Progenitor cell of endocrine pancreas (in vitro differentiated cells): ENCODE data around the gene BCL2L12. TPM values are rescaled to one million over a fixed set of nuclear protein-coding genes. Genes with fewer than 3 reads are reported as not detected.

Source experiments
- DNase-seq: peaks from one replicate; pipeline ENCODE4 v3.0.0; 2021; ENCODE audit warnings: low spot score; ENCODE audit not compliant: unreplicated experiment
- H3K27ac Mint-ChIP-seq: 2 replicates; pipeline ENCODE4 v1.8.0; 2021; ENCODE audit warnings: mild to moderate bottlenecking, moderate library complexity, mixed read lengths
- H3K27me3 Mint-ChIP-seq: 2 replicates; pipeline ENCODE4 v1.8.0; 2021; ENCODE audit warnings: mixed read lengths
- H3K36me3 Mint-ChIP-seq: 2 replicates; pipeline ENCODE4 v1.8.0; 2022; ENCODE audit warnings: mixed read lengths; ENCODE audit not compliant: insufficient read depth
- H3K4me1 Mint-ChIP-seq: 2 replicates; pipeline ENCODE4 v1.8.0; 2021; ENCODE audit warnings: low read depth, mixed read lengths
- H3K4me3 Mint-ChIP-seq: 2 replicates; pipeline ENCODE4 v1.8.0; 2021; ENCODE audit warnings: low read depth, mild to moderate bottlenecking, moderate library complexity, mixed read lengths
- H3K9me3 Mint-ChIP-seq: 2 replicates; pipeline ENCODE4 v1.8.0; 2021; ENCODE audit warnings: low read depth, mixed read lengths
- total RNA-seq: library from RNA; stranded (reverse); gene quantifications from 2 replicates; pipeline ENCODE4 v1.2.1, GENCODE V29; 2021
- TF ChIP-seq, protein P1 (sequence below): fragments of 200-600 bp; sonication (generic); IDR thresholded peaks from one replicate; pipeline ENCODE4 v1.5.0; 2021; ENCODE audit warnings: antibody characterized with exemption, mild to moderate bottlenecking; ENCODE audit not compliant: unreplicated experiment

The BCL2L12 gene
- total RNA-seq, 1 donor from 2014 or later = 59.0 TPM

DNA sequence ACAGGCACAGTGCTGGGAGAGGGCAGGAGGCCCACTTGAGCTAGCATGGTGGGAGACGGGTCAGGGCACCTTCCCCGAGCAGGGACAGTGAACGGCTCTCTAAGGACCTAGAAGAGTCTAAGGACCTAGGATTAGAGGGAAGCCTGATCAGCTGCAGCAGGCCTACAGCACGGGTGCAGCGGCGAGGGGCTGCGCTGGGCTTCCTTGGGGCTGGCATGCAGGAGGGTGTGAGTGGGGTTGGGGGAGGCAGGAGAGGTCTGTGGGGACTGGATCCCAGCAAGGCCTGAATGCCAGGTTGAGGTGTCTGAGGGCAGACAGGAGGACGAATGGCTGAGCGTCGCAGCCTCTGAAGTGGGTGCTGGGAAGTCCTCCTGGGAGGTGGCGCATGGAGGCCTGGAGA, 20.1 kb upstream of the BCL2L12 start:
- DNase-seq = no peak
- Mint-ChIP-seq H3K36me3 (peaks cover 5% of the 10 kb centered on the region), H3K9me3 (no peaks in the 10 kb centered on the region), H3K4me3 (no peak overlapping the region), H3K27ac (peak overlapping the region; percentile 16), H3K27me3 (no peaks in the 10 kb centered on the region), H3K4me1 (peaks cover 24% of the 10 kb centered on the region)
- TF ChIP-seq, protein P1, sequence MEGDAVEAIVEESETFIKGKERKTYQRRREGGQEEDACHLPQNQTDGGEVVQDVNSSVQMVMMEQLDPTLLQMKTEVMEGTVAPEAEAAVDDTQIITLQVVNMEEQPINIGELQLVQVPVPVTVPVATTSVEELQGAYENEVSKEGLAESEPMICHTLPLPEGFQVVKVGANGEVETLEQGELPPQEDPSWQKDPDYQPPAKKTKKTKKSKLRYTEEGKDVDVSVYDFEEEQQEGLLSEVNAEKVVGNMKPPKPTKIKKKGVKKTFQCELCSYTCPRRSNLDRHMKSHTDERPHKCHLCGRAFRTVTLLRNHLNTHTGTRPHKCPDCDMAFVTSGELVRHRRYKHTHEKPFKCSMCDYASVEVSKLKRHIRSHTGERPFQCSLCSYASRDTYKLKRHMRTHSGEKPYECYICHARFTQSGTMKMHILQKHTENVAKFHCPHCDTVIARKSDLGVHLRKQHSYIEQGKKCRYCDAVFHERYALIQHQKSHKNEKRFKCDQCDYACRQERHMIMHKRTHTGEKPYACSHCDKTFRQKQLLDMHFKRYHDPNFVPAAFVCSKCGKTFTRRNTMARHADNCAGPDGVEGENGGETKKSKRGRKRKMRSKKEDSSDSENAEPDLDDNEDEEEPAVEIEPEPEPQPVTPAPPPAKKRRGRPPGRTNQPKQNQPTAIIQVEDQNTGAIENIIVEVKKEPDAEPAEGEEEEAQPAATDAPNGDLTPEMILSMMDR = no peak

DNA sequence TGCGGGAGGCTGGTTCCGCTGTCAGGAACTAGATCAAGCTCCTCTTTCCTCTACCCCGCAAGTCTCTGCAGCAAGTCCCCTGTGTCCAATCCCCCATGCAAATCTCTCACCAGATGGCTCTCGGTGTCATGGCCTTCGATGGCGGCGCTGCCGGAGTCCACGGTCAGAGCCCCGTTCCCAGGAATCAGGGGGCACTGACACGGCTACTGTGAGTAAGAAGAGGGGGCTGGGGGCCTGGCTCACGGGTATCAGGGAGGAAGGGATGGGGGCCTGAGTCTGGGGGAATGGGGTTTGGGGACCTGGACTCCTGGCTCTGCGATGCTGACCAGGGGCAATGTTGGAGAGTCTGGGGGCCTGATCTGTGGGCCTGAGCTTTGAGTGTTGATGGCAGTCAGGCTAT, 19.7 kb upstream of the BCL2L12 start:
- Mint-ChIP-seq H3K9me3 (no peaks in the 10 kb centered on the region), H3K36me3 (peaks cover 6% of the 10 kb centered on the region), H3K27me3 (no peaks in the 10 kb centered on the region), H3K4me1 (peaks cover 20% of the 10 kb centered on the region), H3K4me3 (no peak overlapping the region), H3K27ac (no peak overlapping the region)
- TF ChIP-seq, protein P1 = no peak
- no peak for DNase-seq

DNA sequence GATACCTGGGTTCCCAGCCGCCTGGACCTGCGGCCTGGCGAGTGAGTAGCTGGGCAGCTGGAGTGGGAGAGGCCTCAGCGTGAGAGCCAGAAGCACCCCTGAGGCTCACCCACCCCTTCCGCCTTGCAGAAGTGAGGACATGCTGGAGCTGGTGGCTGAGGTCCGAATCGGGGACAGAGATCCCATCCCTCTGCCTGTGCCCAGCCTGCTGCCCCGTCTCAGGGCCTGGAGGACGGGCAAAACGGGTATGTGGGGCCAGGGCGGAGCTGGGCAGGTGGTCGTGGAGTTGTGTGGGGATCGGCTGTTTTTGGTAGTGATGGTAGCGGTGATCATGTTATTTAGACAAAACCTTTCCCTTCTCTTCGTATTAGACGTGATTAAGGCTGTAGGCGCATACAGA, 19.1 kb upstream of the BCL2L12 start:
- Mint-ChIP-seq H3K27ac (peak overlapping the region; percentile 74), H3K36me3 (peaks cover 6% of the 10 kb centered on the region), H3K4me1 (peaks cover 18% of the 10 kb centered on the region), H3K27me3 (no peaks in the 10 kb centered on the region), H3K9me3 (no peaks in the 10 kb centered on the region), H3K4me3 (no peak overlapping the region)
- TF ChIP-seq, protein P1 = no peak
- DNase-seq = no peak

DNA sequence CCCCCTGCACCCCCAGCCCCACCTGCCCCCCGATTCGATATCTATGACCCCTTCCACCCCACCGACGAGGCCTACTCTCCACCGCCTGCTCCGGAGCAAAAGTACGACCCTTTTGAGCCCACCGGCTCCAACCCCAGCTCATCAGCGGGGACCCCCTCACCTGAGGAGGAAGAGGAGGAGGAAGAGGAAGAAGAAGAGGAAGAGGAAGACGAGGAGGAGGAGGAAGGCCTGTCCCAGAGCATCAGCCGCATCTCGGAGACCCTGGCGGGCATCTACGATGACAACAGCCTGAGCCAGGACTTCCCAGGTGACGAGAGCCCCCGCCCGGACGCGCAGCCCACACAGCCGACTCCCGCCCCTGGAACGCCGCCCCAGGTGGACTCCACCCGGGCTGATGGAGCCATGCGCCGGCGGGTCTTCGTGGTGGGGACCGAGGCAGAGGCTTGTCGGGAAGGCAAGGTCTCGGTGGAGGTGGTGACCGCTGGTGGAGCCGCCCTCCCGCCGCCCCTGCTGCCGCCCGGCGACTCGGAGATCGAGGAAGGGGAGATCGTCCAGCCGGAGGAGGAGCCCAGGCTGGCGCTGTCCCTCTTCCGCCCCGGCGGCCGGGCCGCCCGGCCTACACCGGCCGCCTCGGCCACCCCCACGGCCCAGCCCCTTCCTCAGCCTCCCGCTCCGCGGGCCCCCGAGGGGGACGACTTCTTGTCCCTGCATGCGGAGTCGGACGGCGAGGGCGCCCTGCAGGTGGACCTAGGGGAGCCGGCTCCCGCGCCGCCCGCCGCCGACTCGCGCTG, 14.5 kb upstream of the BCL2L12 start:
- H3K4me1 Mint-ChIP-seq = no peaks in the 10 kb centered on the region
- peaks cover 12% of the 10 kb centered on the region for H3K36me3 Mint-ChIP-seq
- no peaks in the 10 kb centered on the region for H3K27me3 Mint-ChIP-seq
- no peak overlapping the region for H3K4me3 Mint-ChIP-seq
- TF ChIP-seq, protein P1 = no peak
- H3K9me3 Mint-ChIP-seq = no peaks in the 10 kb centered on the region
- DNase-seq = no peak
- no peak overlapping the region for H3K27ac Mint-ChIP-seq

DNA sequence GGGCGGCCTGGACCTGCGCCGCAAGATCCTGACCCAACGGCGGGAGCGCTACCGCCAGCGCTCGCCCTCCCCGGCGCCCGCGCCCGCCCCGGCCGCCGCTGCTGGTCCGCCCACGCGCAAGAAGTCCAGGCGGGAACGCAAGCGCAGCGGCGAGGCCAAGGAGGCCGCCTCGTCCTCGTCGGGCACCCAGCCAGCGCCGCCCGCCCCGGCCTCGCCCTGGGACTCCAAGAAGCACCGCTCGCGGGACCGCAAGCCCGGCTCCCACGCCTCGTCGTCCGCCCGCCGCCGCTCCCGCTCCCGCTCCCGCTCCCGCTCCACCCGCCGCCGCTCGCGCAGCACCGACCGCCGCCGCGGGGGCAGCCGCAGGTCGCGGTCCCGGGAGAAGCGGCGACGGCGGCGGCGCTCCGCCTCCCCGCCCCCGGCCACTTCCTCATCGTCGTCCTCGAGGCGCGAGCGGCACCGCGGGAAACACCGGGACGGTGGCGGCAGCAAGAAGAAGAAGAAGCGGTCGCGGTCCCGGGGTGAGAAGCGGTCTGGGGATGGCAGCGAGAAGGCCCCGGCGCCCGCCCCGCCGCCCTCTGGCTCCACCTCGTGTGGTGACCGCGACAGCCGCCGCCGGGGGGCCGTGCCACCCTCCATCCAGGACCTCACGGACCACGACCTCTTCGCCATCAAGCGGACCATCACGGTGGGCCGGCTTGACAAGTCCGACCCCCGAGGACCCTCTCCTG, 13.7 kb upstream of the BCL2L12 start:
- H3K9me3 Mint-ChIP-seq = no peaks in the 10 kb centered on the region
- no peaks in the 10 kb centered on the region for H3K27me3 Mint-ChIP-seq
- H3K27ac Mint-ChIP-seq = no peak overlapping the region

More for the DNA sequence above, 13.7 kb upstream of the BCL2L12 start:
- TF ChIP-seq, protein P1 = no peak
- Mint-ChIP-seq H3K4me3 (no peak overlapping the region), H3K4me1 (no peaks in the 10 kb centered on the region), H3K36me3 (peaks cover 11% of the 10 kb centered on the region)
- no peak for DNase-seq
